Liver (tissue), 3 donors: ENCODE results near the gene SBK2.

Source experiments
- EGR1 ChIP-seq, 2 donors: IDR thresholded peaks; 2 replicates each; pipeline ENCODE4 v1.6.1; 2016 to 2018; ENCODE audit warnings: antibody characterized with exemption in 2 of 2, low read depth in 2 of 2
- SP1 ChIP-seq: IDR thresholded peaks from 2 replicates; pipeline ENCODE4 v1.6.1; 2018; ENCODE audit warnings: antibody characterized with exemption, mild to moderate bottlenecking
- TF ChIP-seq, protein P1 (sequence below): fragments of 150-350 bp; IDR thresholded peaks from 2 replicates; pipeline ENCODE4 v1.5.1; 2017; ENCODE audit warnings: improper control_type of control experiment, low read depth, low read length; ENCODE audit not compliant: missing input control
- donor health status: healthy.
- donor health status: healthy.

DNA sequence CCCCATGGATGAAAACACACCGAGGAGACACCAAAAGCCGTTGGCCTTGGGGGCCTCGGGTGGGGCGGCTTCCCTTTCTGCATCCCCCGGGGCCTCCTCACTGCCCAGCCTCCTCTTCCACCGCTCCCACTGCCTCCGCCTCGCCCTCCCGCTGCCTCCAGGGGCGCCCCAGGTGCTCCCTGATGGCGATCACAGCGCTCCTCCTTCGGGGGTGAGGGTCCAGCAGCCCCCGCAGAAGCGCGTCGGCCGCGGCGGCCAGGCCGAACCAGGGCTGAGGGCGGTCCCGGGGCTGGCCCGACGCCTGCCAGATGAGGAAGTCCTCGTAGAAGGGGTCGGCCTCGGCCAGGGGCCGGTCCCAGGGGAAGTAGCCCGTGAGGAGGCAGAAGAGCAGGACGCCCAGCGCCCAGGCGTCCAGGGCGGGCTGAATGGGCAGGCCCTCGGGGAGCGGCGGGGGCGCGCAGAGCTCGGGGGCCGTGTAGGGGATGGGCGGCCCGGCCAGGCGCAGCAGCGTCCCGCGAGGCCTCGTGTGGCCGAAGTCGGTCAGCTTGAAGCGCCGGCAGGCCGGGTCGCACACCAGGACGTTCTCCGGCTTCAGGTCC lies 7.2 kb downstream of the SBK2 start:
- TF ChIP-seq EGR1 (IDR thresholded peaks at IDR 0.05; ENCODE audit: low read depth in 2 of 2), result no peak
- TF ChIP-seq SP1, result no peak
- TF ChIP-seq, protein P1, sequence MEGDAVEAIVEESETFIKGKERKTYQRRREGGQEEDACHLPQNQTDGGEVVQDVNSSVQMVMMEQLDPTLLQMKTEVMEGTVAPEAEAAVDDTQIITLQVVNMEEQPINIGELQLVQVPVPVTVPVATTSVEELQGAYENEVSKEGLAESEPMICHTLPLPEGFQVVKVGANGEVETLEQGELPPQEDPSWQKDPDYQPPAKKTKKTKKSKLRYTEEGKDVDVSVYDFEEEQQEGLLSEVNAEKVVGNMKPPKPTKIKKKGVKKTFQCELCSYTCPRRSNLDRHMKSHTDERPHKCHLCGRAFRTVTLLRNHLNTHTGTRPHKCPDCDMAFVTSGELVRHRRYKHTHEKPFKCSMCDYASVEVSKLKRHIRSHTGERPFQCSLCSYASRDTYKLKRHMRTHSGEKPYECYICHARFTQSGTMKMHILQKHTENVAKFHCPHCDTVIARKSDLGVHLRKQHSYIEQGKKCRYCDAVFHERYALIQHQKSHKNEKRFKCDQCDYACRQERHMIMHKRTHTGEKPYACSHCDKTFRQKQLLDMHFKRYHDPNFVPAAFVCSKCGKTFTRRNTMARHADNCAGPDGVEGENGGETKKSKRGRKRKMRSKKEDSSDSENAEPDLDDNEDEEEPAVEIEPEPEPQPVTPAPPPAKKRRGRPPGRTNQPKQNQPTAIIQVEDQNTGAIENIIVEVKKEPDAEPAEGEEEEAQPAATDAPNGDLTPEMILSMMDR, result no peak
